Muscle of back (tissue), 11 donors: ENCODE measurements around the gene ARRB1. TPM values are rescaled to one million over a fixed set of nuclear protein-coding genes. Genes with fewer than 3 reads are reported as not detected.
"Not testable (repeated sequence)": the region's sequence is repeated elsewhere in the genome, so short reads cannot be mapped to it uniquely, and the experiment has no call there.

Experiments used
- DNase-seq, 3 donors: peaks; one replicate each; pipeline versions ENCODE4 v3.0.0 to v3.0.0-alpha.2; 2013
- polyA plus RNA-seq, 10 donors: library from polyadenylated mRNA; unstranded; fragments of 120-200 nt; gene quantifications; one replicate each; pipeline ENCODE4 v1.2.1, GENCODE V29; 2013; ENCODE audit not compliant: insufficient read length in 10 of 10

Gene ARRB1
- polyA plus RNA-seq, 10 donors: 15.8 to 24.6 (median 19.7) TPM

- DNase-seq: no peak
Observed at GRCh38 chr11:75373201-75373600, 21.7 kb upstream of the ARRB1 start.

GRCh38 chr11:75371949-75372876 lies 20.8 kb upstream of the ARRB1 start:
- no peak for DNase-seq

GRCh38 chr11:75369560-75370255 lies 18.2 kb upstream of the ARRB1 start:
- DNase-seq: peak in 1 of 3 donors; percentile 26

GRCh38 chr11:75366826-75367225 lies 15.4 kb upstream of the ARRB1 start:
- DNase-seq: not testable (repeated sequence)

GRCh38 chr11:75365711-75366181 lies 14.3 kb upstream of the ARRB1 start:
- DNase-seq: no peak

GRCh38 chr11:75362285-75362684 lies 10.8 kb upstream of the ARRB1 start:
- DNase-seq: not testable (repeated sequence)

- peak in 1 of 3 donors; percentile 25 for DNase-seq
Observed at GRCh38 chr11:75356613-75357012, 5.2 kb upstream of the ARRB1 start.

GRCh38 chr11:75355051-75355450 lies 3.6 kb upstream of the ARRB1 start:
- no peak for DNase-seq

GRCh38 chr11:75352588-75353206 lies 1.2 kb upstream of the ARRB1 start:
- no peak for DNase-seq

GRCh38 chr11:75351791-75352587 lies 528 bp upstream of the ARRB1 start:
- DNase-seq: peak in 2 of 3 donors; percentile 75 to 89

- peak in 1 of 3 donors; percentile 75 for DNase-seq
Observed at GRCh38 chr11:75350743-75351540, 519 bp downstream of the ARRB1 start.

GRCh38 chr11:75350122-75350742 lies 1.2 kb downstream of the ARRB1 start:
- no peak for DNase-seq

GRCh38 chr11:75349521-75350116 lies 1.8 kb downstream of the ARRB1 start:
- DNase-seq: no peak

- peak; percentile 70 to 90 (median 85) for DNase-seq
Observed at GRCh38 chr11:75347781-75348566, 3.5 kb downstream of the ARRB1 start.

GRCh38 chr11:75346912-75347647 lies 4.4 kb downstream of the ARRB1 start:
- DNase-seq: no peak

- no peak for DNase-seq
Observed at GRCh38 chr11:75346296-75346695, 5.2 kb downstream of the ARRB1 start.

GRCh38 chr11:75345455-75346160 lies 5.9 kb downstream of the ARRB1 start:
- DNase-seq: no peak
